Prostate gland (tissue), 1 donor: ENCODE measurements around the gene ANGPTL8.

Experiments
- POLR2A ChIP-seq: fragments of 450-650 bp; IDR thresholded peaks from one replicate; pipeline ENCODE4 v1.6.1; 2016; ENCODE audit warnings: antibody characterized with exemption, mild to moderate bottlenecking
- POLR2AphosphoS5 ChIP-seq: sonication (generic); formaldehyde crosslinking; IDR thresholded peaks from one replicate; pipeline ENCODE4 v1.6.1; 2017; ENCODE audit warnings: antibody characterized with exemption

DNA sequence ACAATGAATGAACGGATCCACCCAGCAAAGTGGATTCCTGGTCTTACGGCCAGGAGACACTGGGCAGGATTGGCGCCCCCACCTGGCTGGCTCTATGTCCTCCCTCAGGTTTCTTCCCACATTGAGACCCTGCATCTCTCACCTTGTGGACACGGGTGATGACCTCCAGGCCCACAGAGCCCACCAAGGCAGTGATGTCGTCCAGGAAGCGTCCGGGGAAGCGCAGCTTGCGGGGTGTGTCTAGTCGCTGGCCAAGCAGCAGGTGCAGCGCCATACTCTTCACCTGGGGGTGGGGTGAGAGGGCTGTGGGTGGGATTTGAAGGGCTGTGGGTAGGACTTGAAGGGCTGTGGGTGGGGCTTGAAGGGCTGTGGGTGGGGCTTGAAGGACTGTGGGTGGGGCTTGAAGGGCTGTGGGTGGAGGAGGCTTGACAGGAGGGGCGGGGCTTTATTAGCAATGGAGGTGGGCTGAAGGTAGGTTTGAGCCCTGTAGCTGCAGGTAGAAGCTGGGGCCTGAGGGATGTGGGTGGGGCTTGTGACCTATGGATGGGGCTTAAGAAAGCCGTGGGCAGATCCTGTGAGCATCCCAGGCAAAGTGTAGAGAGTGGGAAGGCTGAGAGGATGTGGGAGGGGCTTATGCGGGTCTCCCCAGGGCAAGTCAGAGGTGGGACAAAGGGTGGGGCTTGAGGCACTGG, 12.1 kb upstream of the ANGPTL8 start:
- TF ChIP-seq POLR2AphosphoS5 = no peak
- TF ChIP-seq POLR2A = no peak
